Skeletal muscle tissue (tissue), 4 donors: ENCODE data around the gene KCTD15. TPM values are rescaled to one million over a fixed set of nuclear protein-coding genes. Genes with fewer than 3 reads are reported as not detected.

Source experiments
- H3K27ac ChIP-seq: one replicate; pipeline ENCODE4 v1.7.0; 2013; ENCODE audit warnings: mild to moderate bottlenecking, low read depth, low read length, inconsistent platforms
- H3K27me3 ChIP-seq, 3 donors: one replicate each; pipeline ENCODE4 v1.7.0; 2013; ENCODE audit warnings: low read length in 3 of 3; ENCODE audit not compliant: control insufficient read depth in 3 of 3, insufficient read depth in 3 of 3
- H3K36me3 ChIP-seq, 3 donors: one replicate each; pipeline ENCODE4 v1.7.0; 2013; ENCODE audit warnings: low read length in 3 of 3; ENCODE audit not compliant: control insufficient read depth in 3 of 3, insufficient read depth in 3 of 3
- H3K4me1 ChIP-seq, 3 donors: one replicate each; pipeline ENCODE4 v1.7.0; 2013; ENCODE audit warnings: low read length in 3 of 3, mild to moderate bottlenecking in 3 of 3; ENCODE audit not compliant: control insufficient read depth in 3 of 3, insufficient read depth in 3 of 3
- H3K4me3 ChIP-seq, 3 donors: one replicate each; pipeline ENCODE4 v1.7.0; 2013; ENCODE audit warnings: low read length in 3 of 3
- H3K9ac ChIP-seq, 3 donors: one replicate each; pipeline ENCODE4 v1.7.0; 2013; ENCODE audit warnings: low read length in 3 of 3, mild to moderate bottlenecking in 3 of 3, moderate library complexity in 2 of 3, low read depth in 1 of 3
- H3K9me3 ChIP-seq, 3 donors: one replicate each; pipeline ENCODE4 v1.7.0; 2013; ENCODE audit warnings: low read length in 3 of 3; ENCODE audit not compliant: control insufficient read depth in 3 of 3
- total RNA-seq: library from RNA; depleted of rRNA; stranded (reverse); fragments of >200 nt; gene quantifications from one replicate; pipeline ENCODE4 v1.2.3, GENCODE V29; 2014
- donor health status: Osteomylitis.

KCTD15 gene
- total RNA-seq, 1 donor from 2014 or later = 34.4 TPM

DNA sequence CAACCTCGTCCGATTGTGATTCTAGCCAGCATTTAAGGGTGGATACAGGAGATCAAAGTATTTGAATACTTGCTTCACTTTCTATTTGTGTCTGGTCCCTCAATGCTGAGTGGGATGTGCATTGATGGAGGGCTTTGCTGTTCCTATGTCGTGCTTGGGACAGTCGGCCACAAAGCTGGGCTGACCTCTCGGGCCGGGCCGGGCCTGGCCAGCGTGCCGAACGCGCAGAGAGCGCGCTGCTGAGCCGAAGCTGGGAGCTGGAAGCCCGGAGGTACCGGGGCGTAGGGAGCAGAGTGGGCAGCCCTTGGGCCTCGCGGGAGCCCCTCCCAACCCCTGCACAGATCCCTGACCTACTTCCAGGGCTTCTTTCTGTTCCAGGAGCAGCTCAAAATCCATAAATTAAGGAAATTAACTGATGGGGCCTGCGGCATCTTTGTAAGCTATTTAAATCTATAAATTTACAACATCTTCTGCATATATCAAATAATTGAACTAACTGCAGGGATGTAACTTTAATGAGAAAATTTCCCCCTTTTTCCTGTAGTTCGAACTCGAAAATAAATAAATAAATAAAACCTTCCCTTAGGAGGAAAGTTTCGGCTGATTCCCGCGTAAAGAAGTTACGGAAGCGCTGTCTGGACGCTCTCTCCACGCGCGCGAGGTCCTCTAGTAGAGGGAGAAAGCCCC is 1.8 kb upstream of the KCTD15 start:
- Histone ChIP-seq H3K4me3 (peak overlapping the region; percentile 49 to 69 (median 67)), H3K9me3 (no peaks in the 10 kb centered on the region), H3K27ac (peak overlapping the region; percentile 77), H3K27me3 (peaks cover 15 to 28% (median 19%) of the 10 kb centered on the region in 3 donors), H3K9ac (peak overlapping the region in 2 of 3 donors; percentile 48 to 79), H3K36me3 (no peaks in the 10 kb centered on the region), H3K4me1 (peaks cover 9 to 15% (median 10%) of the 10 kb centered on the region in 3 donors)

DNA sequence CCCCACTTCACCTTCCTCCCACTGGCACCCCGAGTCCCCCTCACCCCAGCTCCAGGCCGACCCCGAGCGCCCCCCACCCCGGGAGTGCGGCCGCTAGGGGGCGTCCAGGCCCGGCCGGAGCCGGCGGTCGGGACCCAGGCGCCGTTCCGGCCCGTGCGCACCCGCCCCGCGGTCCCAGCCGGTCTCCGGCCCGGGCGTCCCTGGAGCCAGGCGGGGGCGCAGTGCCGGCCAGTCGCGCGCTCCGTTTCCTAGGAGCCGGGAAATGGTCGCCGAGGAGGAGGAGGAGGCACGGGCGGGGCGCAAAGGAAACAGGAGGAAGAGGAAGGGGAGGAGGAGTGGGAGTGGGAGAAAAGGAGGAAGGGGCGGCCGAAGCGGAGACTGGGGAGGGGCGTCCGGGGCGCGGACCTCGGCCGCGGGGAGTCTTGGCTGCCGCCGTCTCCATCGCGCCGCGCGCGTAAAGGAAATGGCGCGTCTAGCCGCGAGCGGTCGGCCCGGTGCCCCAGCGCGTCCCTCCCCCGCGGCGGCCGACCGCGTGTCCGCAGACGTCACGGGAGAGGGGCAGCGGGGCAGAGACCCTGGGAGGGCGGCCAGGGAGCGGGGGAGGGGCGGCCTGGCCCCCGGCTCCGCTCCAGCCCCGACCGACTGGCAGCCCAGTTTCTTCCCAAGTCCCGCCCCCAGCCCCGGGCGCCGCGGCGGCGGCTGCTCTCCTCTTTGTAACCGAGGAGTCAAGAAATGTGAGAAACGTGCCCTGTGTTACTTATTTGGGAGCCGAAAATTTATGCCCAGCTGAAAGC is 1.1 kb upstream of the KCTD15 start:
- peak overlapping the region; percentile 67 to 70 (median 69) for H3K4me3 ChIP-seq
- H3K27me3 ChIP-seq = peaks cover 12 to 32% (median 19%) of the 10 kb centered on the region in 3 donors
- H3K27ac ChIP-seq = peak overlapping the region; percentile 77
- H3K36me3 ChIP-seq = no peaks in the 10 kb centered on the region
- H3K9ac ChIP-seq = peak overlapping the region; percentile 33 to 79 (median 50)
- peaks cover 9 to 15% (median 10%) of the 10 kb centered on the region in 3 donors for H3K4me1 ChIP-seq
- H3K9me3 ChIP-seq = no peaks in the 10 kb centered on the region

DNA sequence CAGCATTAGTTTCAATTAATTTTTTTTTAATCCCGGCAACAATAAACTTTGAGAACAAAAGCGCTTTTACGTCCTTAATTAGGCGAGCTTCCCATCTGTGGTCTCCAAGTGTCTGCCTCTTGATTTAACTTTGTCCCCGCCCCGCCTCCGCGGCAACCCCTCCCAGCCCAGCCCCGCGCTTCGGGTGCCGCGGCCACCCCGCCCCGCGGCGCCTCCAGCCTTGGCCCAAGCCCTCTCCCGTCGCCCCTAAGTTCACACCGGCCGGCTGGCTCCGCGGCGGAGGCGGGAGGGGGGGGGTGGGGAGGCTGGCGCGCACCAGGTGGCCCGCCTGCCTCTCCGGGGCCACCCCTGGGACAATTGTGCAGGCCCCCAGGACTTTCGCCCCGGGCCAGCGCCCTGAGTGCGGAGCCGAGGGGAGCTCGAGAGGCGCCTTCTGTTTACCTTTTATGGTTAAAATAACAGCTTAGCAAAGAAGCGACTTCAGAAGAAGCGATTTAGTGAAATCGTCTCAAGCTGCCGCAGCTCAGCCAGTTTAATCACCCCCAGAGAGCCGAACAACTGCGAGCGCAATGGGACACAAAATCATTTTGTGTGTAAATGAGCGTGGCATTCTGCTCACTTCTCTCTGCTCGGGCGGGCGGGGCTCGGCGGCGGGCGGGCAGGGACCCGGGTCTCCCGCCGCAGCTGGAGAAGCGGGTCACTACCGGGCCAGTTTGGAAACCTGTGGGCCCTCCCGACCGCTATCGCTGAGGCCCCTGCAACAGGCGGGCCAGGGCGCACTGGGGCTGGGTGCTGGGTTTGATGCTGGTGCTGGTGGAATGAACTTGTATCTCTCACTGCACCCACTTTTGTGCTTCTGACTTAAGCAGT is 1.4 kb downstream of the KCTD15 start:
- Histone ChIP-seq H3K4me3 (peak overlapping the region; percentile 63 to 70 (median 69)), H3K9me3 (no peaks in the 10 kb centered on the region), H3K9ac (peak overlapping the region in 1 of 3 donors; percentile 78), H3K4me1 (peaks cover 9 to 15% (median 10%) of the 10 kb centered on the region in 3 donors), H3K27ac (peak overlapping the region; percentile 47), H3K36me3 (peaks cover 0 to 6% (median 4%) of the 10 kb centered on the region in 3 donors), H3K27me3 (peaks cover 4 to 26% (median 5%) of the 10 kb centered on the region in 3 donors)

DNA sequence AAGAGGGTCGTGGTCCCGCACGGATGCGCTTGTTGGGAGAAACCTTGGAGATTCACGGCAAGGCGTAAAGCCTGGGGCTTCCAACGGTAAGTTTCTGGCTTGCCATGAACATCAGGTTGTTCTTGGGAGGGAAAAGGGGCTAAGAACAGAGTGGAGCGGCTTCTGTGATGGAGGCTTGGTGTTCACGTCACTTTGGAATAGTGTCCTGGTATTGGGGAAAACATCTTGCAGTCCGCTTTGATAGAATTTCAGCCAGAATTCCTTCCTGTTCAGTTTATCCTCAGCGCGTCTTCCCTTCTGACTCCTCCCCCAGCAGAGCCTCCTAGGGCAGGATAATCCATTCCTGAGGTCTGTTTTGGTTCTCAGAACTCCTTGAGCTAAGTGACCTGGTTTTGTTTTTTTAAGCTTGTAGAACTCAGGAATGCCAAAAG is 2.0 kb downstream of the KCTD15 start:
- peaks cover 0 to 21% (median 4%) of the 10 kb centered on the region in 3 donors for H3K27me3 ChIP-seq
- H3K4me1 ChIP-seq = peaks cover 9 to 15% (median 10%) of the 10 kb centered on the region in 3 donors
- peak overlapping the region; percentile 31 to 60 (median 32) for H3K4me3 ChIP-seq
- H3K27ac ChIP-seq = peak overlapping the region; percentile 7
- no peaks in the 10 kb centered on the region for H3K9me3 ChIP-seq
- H3K36me3 ChIP-seq = peaks cover 0 to 6% (median 4%) of the 10 kb centered on the region in 3 donors
- H3K9ac ChIP-seq = peak overlapping the region in 1 of 3 donors; percentile 54

DNA sequence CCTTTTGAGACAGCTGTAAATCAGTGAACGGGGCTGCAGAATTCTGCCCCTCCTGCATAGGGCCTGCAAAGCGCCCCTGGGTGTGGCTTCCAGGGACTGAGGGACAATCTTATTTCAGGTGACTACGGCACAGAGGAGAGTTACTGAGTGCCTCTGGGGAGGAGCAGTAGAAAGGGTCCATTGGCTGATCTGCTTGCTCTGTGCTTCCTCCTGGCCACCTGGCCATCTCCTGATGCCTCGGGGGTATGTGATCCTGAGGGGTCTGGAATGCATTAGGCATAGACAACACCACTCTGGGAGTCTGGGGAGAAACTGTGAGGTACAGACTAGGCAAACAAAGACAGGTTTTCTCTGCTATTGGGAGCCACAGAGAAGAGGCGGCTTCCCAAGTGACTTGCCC is 2.8 kb downstream of the KCTD15 start:
- H3K9me3 ChIP-seq = no peaks in the 10 kb centered on the region
- peaks cover 0 to 6% (median 5%) of the 10 kb centered on the region in 3 donors for H3K36me3 ChIP-seq
- peaks cover 8 to 19% (median 13%) of the 10 kb centered on the region in 3 donors for H3K4me1 ChIP-seq
- peak overlapping the region in 1 of 3 donors; percentile 29 for H3K4me3 ChIP-seq
- H3K9ac ChIP-seq = no peak overlapping the region
- H3K27ac ChIP-seq = no peak overlapping the region
- peaks cover 0 to 18% (median under 1%) of the 10 kb centered on the region in 3 donors for H3K27me3 ChIP-seq

DNA sequence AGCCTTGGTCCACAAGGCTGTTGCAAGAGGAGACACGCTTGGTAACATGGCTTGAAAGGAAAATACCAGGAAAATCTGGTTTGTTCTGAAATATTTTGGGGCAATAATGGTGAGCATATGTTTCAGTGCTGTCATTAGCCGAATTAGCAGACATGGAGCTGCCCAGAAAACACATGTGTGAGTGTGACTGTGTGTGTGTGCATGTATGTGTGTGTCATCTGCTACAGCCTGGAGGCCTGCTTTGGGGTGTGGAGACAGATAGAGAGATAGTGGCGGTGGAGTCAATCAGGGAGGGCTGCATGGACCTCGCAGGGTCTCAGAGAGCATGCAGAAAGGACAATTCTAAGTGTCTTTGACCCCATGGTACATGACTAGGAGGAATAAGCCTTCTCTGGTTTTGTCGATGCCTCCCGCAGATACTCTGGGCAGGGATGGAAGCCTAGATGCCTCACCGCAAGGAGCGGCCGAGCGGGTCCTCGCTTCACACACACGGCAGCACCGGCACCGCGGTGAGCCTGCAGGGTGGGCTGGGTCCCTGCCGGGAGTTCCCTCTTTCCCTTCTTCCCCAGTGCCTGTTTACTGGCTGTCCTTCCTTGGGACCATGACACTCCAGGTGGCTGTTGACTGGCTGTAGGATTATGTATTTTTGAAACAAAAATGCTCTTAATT is 3.5 kb downstream of the KCTD15 start:
- no peaks in the 10 kb centered on the region for H3K9me3 ChIP-seq
- peaks cover 0 to 6% (median 5%) of the 10 kb centered on the region in 3 donors for H3K36me3 ChIP-seq
- H3K4me1 ChIP-seq = peaks cover 3 to 16% (median 11%) of the 10 kb centered on the region in 3 donors
- peak overlapping the region in 1 of 3 donors; percentile 33 for H3K9ac ChIP-seq
- H3K4me3 ChIP-seq = no peak overlapping the region
- H3K27ac ChIP-seq = no peak overlapping the region
- peaks cover 0 to 14% (median 0%) of the 10 kb centered on the region in 3 donors for H3K27me3 ChIP-seq

DNA sequence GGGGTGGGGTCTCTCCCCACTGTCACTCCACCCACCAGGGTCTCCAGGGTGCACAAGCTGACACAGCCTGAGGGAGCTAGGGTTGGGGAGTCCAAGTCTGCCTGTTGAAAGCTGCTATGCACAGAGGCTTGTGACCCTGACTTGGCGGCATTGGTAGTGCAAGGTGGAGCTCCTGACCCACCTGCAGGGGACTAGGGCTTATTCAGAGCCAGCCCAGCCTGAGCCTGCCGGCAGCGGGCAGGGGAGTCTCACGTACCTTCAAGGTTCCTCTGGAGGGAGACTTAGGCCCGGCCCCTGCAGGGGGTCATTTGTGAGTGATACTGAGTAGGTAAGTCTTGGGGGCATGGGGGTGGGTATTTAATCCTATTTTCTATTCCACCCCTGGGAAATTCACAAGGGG is 4.7 kb downstream of the KCTD15 start:
- peaks cover 6 to 8% (median 8%) of the 10 kb centered on the region in 3 donors for H3K36me3 ChIP-seq
- H3K9me3 ChIP-seq = no peaks in the 10 kb centered on the region
- no peak overlapping the region for H3K27ac ChIP-seq
- peaks cover 3 to 18% (median 17%) of the 10 kb centered on the region in 3 donors for H3K4me1 ChIP-seq
- H3K9ac ChIP-seq = no peak overlapping the region
- H3K4me3 ChIP-seq = no peak overlapping the region
- peaks cover 0 to 14% (median 0%) of the 10 kb centered on the region in 3 donors for H3K27me3 ChIP-seq

DNA sequence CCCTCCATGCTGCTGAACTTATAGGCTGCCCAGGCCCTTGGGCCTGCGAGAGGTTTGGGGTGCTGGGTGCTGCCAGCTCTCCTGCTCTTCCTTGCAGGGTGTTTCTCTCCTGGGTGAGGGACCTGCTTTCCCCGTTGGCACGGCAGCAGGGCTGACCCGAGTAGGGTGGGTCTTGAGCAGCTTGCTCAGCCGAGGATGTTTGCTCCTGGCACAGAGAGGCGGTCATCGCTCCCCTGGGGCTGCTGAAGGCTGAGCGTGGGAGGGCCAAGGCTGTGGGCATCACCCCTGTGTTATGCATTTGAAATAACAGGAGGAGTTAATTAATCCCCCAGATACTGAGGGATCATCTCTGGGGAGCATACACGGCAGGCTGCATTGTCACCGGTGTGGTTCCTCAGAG is 5.3 kb downstream of the KCTD15 start:
- H3K36me3 ChIP-seq = peaks cover 9 to 11% (median 11%) of the 10 kb centered on the region in 3 donors
- H3K4me3 ChIP-seq = no peak overlapping the region
- H3K9me3 ChIP-seq = no peaks in the 10 kb centered on the region
- H3K9ac ChIP-seq = no peak overlapping the region
- peaks cover 3 to 18% (median 17%) of the 10 kb centered on the region in 3 donors for H3K4me1 ChIP-seq
- peaks cover 0 to 14% (median 0%) of the 10 kb centered on the region in 3 donors for H3K27me3 ChIP-seq
- H3K27ac ChIP-seq = no peak overlapping the region

DNA sequence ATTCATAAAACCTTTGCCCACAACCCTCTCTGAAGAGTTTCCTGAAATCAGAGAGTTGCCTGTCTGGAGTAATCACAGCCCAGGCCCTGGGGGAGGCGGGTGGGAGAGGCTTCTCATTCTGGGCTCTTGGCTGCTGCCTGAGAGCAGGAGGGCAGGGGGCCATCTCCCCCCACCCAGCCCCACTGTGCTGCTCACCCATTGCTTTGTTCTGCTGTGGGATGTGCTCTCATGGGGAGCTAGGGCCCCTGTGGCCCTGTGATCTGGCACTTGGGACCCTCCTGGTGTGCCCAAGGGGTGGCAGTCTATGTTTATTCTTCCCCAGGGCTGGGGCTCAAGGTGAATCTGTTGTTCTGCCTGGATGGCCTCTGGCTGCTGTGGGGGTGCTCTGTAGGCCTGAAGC is 6.1 kb downstream of the KCTD15 start:
- Histone ChIP-seq H3K4me3 (no peak overlapping the region), H3K9me3 (no peaks in the 10 kb centered on the region), H3K27me3 (peaks cover 0 to 14% (median 0%) of the 10 kb centered on the region in 3 donors), H3K27ac (no peak overlapping the region), H3K4me1 (peaks cover 0 to 15% (median 13%) of the 10 kb centered on the region in 3 donors), H3K36me3 (peaks cover 9 to 11% (median 11%) of the 10 kb centered on the region in 3 donors), H3K9ac (no peak overlapping the region)
